Activated B cell treated with CpG ODN at 0.5 μM for 24 hours (primary cell): ENCODE results near the gene S100P. TPM values are rescaled to one million over a fixed set of nuclear protein-coding genes. Genes with fewer than 3 reads are reported as not detected.

Experiments
- ATAC-seq: fragments of 200-7000 bp; cut with Tn5 transposase; one replicate; pipeline ENCODE4 v1.10.0; 2021; ENCODE audit warnings: low read depth, mild to moderate bottlenecking, moderate library complexity
- CTCF ChIA-PET: fragments of 350-600 bp; sonication (Branson Sonifier 250); formaldehyde crosslinking; loops from one replicate; lab custom pipeline; 2021; ENCODE audit warnings: antibody characterized with exemption; lab: Charles Lee
- POLR2A ChIA-PET: fragments of 350-600 bp; sonication (Branson Sonifier 250); formaldehyde crosslinking; loops from one replicate; lab custom pipeline; 2021; ENCODE audit warnings: antibody characterized with exemption; lab: Charles Lee
- DNase-seq: peaks from one replicate; pipeline ENCODE4 v3.0.0; 2022
- H3K27ac Mint-ChIP-seq: one replicate; pipeline ENCODE4 v1.8.0; 2020; ENCODE audit warnings: mixed read lengths
- H3K27me3 Mint-ChIP-seq: one replicate; pipeline ENCODE4 v1.8.0; 2021; ENCODE audit warnings: mixed read lengths
- H3K36me3 Mint-ChIP-seq: one replicate; pipeline ENCODE4 v1.8.0; 2021; ENCODE audit warnings: low read depth, mixed read lengths
- H3K4me1 Mint-ChIP-seq: one replicate; pipeline ENCODE4 v1.8.0; 2021; ENCODE audit warnings: mixed read lengths
- H3K4me3 Mint-ChIP-seq: one replicate; pipeline ENCODE4 v1.8.0; 2020; ENCODE audit warnings: mild to moderate bottlenecking, mixed read lengths
- H3K9me3 Mint-ChIP-seq: one replicate; pipeline ENCODE4 v1.8.0; 2020; ENCODE audit warnings: mixed read lengths
- CTCF ChIP-seq: fragments of 200-600 bp; IDR thresholded peaks from one replicate; pipeline ENCODE4 v1.8.0; 2022; ENCODE audit warnings: antibody characterized with exemption, mild to moderate bottlenecking
- intact Hi-C: fragments of 100-400 bp; cut with micrococcal nuclease; formaldehyde crosslinking; loops from one replicate; pipeline ENCODE4 v1.15.1; 2024
- total RNA-seq: library from RNA; stranded (reverse); gene quantifications from 2 replicates; pipeline ENCODE4 v1.2.3, GENCODE V29; 2022

Gene S100P
- not detected in 2 replicates for total RNA-seq

GRCh38 chr4:6693231-6694176, at the start of gene S100P:
Gene S100P (plus strand): TSS chr4:6693878. CDS start chr4:6693933, 55 bp downstream.
- CTCF ChIA-PET, result no interaction called here
- peaks cover 10% of the 10 kb centered on the region for H3K4me1 Mint-ChIP-seq

GRCh38 chr4:6644792-6645530, 48.7 kb upstream of the S100P start:
- Mint-ChIP-seq H3K9me3 (no peaks in the 10 kb centered on the region), H3K27ac (peak overlapping the region; percentile 65), H3K4me3 (no peak overlapping the region), H3K27me3 (no peaks in the 10 kb centered on the region), H3K36me3 (peaks cover 39% of the 10 kb centered on the region), H3K4me1 (peaks cover 36% of the 10 kb centered on the region)
- DNase-seq, result no peak
- ChIA-PET CTCF (no interaction called here), POLR2A (interaction anchor here (0.5 to 1.3 kb wide), 6 partner anchors 29 to 423 kb away, joined by 3 to 4 read pairs (median 3); partner anchors contain the start of genes GRPEL1 and MRFAP1L1)
- no peak for TF ChIP-seq CTCF
- no peak for ATAC-seq
- intact Hi-C loops, result no loop called here

More at GRCh38 chr4:6693231-6694176, at the start of gene S100P:
- no peak for DNase-seq
- POLR2A ChIA-PET, result interaction anchor here (0.6 kb wide), 1 partner anchor 206 kb away, joined by 8 read pairs; no protein-coding TSS in a partner anchor
- Mint-ChIP-seq H3K27ac (no peak within 1 kb of the TSS), H3K9me3 (no peaks in the 10 kb centered on the region), H3K27me3 (peaks cover 6% of the 10 kb centered on the region), H3K36me3 (peaks cover 9% of the 10 kb centered on the region), H3K4me3 (no peak within 1 kb of the TSS)
- ATAC-seq, result no peak
- TF ChIP-seq CTCF, result no peak
- intact Hi-C loops, result no loop called here

DNA sequence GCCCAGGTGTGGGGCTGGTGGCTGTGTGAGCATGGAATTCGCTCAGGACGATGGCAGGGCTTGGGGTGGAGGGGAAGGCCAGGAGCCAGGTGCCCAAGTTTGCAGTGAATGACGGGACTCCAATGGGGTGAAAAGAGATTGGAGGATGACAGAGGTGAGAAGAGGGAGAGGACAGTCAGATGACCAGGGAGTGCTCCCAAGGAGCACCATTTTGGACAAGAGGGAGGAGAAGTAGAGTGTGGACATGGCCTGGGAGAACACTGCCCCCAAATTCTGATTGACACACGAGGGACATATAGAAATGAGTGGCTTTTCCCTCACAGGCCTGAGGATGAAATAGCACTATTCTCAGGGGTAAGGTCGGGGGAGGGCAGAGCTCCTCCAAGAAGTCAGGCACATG, 46.5 kb upstream of the S100P start:
- intact Hi-C loops, result no loop called here
- no peak for ATAC-seq
- Mint-ChIP-seq H3K27ac (no peak overlapping the region), H3K36me3 (peaks cover 18% of the 10 kb centered on the region), H3K9me3 (no peaks in the 10 kb centered on the region), H3K4me1 (peaks cover 15% of the 10 kb centered on the region), H3K4me3 (no peak overlapping the region), H3K27me3 (no peaks in the 10 kb centered on the region)
- TF ChIP-seq CTCF, result no peak
- ChIA-PET CTCF (no interaction called here), POLR2A (no interaction called here)
- no peak for DNase-seq

GRCh38 chr4:6647582-6648230, 46.0 kb upstream of the S100P start:
- CTCF ChIA-PET, result no interaction called here
- H3K4me3 Mint-ChIP-seq, result no peak overlapping the region
- H3K27me3 Mint-ChIP-seq, result no peaks in the 10 kb centered on the region
- H3K4me1 Mint-ChIP-seq, result peaks cover 10% of the 10 kb centered on the region
- H3K27ac Mint-ChIP-seq, result no peak overlapping the region
- H3K9me3 Mint-ChIP-seq, result no peaks in the 10 kb centered on the region
- POLR2A ChIA-PET, result no interaction called here
- intact Hi-C loops, result no loop called here
- DNase-seq, result no peak
- no peak for TF ChIP-seq CTCF
- H3K36me3 Mint-ChIP-seq, result peaks cover 13% of the 10 kb centered on the region
- ATAC-seq, result no peak
